Esophagus squamous epithelium (tissue), 5 donors: ENCODE data around the gene MID1. TPM values are rescaled to one million over a fixed set of nuclear protein-coding genes. Genes with fewer than 3 reads are reported as not detected.

Experiments
- DNase-seq: peaks from one replicate; lab custom pipeline; 2025; lab: John Stamatoyannopoulos, UW
- H3K27ac ChIP-seq, 4 donors: fragments of 200-600 bp; sonication (generic); one replicate each; pipeline ENCODE4 v1.5.1; 2016 to 2019; ENCODE audit warnings: mild to moderate bottlenecking in 1 of 4
- H3K27me3 ChIP-seq, 4 donors: fragments of 200-600 bp; sonication (generic); 1 replicate in 3 of 4; 2 replicates in 1 of 4; pipeline versions ENCODE4 v1.5.1 to v1.6.0; 2017 to 2021; ENCODE audit warnings: antibody characterized with exemption in 1 of 4
- H3K36me3 ChIP-seq, 3 donors: fragments of 200-600 bp; sonication (generic); one replicate each; pipeline ENCODE4 v1.5.1; 2016 to 2019
- H3K4me1 ChIP-seq, 3 donors: fragments of 200-600 bp; sonication (generic); one replicate each; pipeline ENCODE4 v1.5.1; 2017 to 2019
- H3K4me3 ChIP-seq, 4 donors: fragments of 200-600 bp; sonication (generic); 1 replicate in 3 of 4; 2 replicates in 1 of 4; pipeline ENCODE4 v1.5.1; 2016 to 2019; ENCODE audit warnings: mild to moderate bottlenecking in 2 of 4, moderate library complexity in 1 of 4
- H3K9me3 ChIP-seq, 3 donors: fragments of 200-600 bp; sonication (generic); one replicate each; pipeline ENCODE4 v1.5.1; 2016 to 2019
- POLR2A ChIP-seq, 4 donors: fragments of 450-650 bp; IDR thresholded peaks; one replicate each; pipeline ENCODE4 v1.6.1; 2017; ENCODE audit warnings: antibody characterized with exemption in 4 of 4, mild to moderate bottlenecking in 4 of 4, moderate library complexity in 3 of 4
- WGBS, 2 donors: methylation state at CpG; one replicate each; pipeline ENCODE4 v1.1.5; 2018; 5-methylcytosine and 5-hydroxymethylcytosine counted together
- intact Hi-C: fragments of 100-400 bp; cut with DNase I; formaldehyde crosslinking; loops from one replicate; pipeline ENCODE4 v1.15.0; 2022
- total RNA-seq, 4 donors: library from RNA; depleted of rRNA; stranded (reverse); fragments of >200 nt; gene quantifications; one replicate each; pipeline ENCODE4 v1.1.0, GENCODE V29; 2016
- TF ChIP-seq, protein P1 (sequence below), 6 experiments: fragments of 450-650 bp in 4 of 6; fragments of 200-600 bp in 2 of 6; sonication (generic) in 2 of 6; IDR thresholded peaks; one replicate each; pipeline ENCODE4 v1.5.1; 2016 to 2019; ENCODE audit warnings: antibody characterized with exemption in 6 of 6, mild to moderate bottlenecking in 4 of 6, moderate library complexity in 4 of 6
- donor health status: DM: yes; HTN: yes; CAD: no.

Gene MID1
- total RNA-seq, 4 donors from 2014 or later: 9.9 to 18.5 (median 14.7) TPM

DNA sequence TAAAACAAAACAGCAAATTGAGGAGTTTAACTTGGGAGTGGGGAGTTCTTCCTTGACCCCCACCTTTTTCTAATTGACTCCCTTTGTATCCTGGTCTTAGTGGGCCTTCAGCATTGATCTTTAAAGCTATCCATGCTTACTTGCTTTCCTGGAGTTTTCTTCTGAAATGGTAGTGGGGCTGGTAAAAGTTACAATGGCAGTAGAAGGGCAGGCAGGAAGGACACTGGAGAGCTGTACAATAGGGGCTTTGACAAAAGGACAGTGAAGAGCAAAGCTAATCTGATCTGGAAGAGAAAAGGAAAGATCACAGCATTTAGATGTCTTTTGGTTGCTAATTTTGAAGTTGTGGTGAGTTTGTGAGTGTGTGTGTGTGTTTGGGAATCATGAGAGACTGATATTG lies 111.5 kb downstream of the MID1 start:
- Histone ChIP-seq H3K36me3 (no peaks in the 10 kb centered on the region), H3K27me3 (no peaks in the 10 kb centered on the region), H3K9me3 (no peaks in the 10 kb centered on the region), H3K4me1 (no peaks in the 10 kb centered on the region), H3K4me3 (no peak overlapping the region), H3K27ac (no peak overlapping the region)
- TF ChIP-seq, protein P1, sequence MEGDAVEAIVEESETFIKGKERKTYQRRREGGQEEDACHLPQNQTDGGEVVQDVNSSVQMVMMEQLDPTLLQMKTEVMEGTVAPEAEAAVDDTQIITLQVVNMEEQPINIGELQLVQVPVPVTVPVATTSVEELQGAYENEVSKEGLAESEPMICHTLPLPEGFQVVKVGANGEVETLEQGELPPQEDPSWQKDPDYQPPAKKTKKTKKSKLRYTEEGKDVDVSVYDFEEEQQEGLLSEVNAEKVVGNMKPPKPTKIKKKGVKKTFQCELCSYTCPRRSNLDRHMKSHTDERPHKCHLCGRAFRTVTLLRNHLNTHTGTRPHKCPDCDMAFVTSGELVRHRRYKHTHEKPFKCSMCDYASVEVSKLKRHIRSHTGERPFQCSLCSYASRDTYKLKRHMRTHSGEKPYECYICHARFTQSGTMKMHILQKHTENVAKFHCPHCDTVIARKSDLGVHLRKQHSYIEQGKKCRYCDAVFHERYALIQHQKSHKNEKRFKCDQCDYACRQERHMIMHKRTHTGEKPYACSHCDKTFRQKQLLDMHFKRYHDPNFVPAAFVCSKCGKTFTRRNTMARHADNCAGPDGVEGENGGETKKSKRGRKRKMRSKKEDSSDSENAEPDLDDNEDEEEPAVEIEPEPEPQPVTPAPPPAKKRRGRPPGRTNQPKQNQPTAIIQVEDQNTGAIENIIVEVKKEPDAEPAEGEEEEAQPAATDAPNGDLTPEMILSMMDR (IDR thresholded peaks at IDR 0.05): no peak
- no peak for TF ChIP-seq POLR2A (IDR thresholded peaks at IDR 0.05)
- intact Hi-C loops: no loop called here
- no peak for DNase-seq

DNA sequence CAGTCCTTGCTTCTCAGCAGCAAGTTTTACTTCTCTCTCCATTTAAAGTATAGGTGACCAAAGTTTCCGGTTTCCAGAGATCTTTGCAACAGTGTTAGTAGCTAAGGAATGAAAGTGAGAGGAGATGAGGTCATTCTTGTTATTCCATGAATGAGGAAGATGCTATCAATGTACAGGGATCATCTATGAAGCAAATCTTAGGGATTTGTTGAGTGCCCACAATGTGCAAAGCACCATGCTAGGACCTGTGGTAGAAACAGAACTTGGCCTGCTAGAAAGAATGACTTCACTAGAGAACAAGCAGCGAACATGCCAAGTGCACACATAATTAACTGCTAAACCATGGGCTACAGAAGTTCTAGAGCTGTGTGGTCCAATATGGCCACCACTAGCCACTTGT lies 112.5 kb downstream of the MID1 start:
- no peak for DNase-seq
- H3K4me3 ChIP-seq: no peak overlapping the region
- intact Hi-C loops: no loop called here
- no peaks in the 10 kb centered on the region for H3K36me3 ChIP-seq
- no peaks in the 10 kb centered on the region for H3K4me1 ChIP-seq
- WGBS, 2 donors: 46 to 81% methylated on average over 2 of the region's 2 CpGs
- no peak overlapping the region for H3K27ac ChIP-seq
- H3K27me3 ChIP-seq: no peaks in the 10 kb centered on the region
- H3K9me3 ChIP-seq: no peaks in the 10 kb centered on the region
- no peak for TF ChIP-seq POLR2A (IDR thresholded peaks at IDR 0.05)
- TF ChIP-seq, protein P1 (IDR thresholded peaks at IDR 0.05): no peak

DNA sequence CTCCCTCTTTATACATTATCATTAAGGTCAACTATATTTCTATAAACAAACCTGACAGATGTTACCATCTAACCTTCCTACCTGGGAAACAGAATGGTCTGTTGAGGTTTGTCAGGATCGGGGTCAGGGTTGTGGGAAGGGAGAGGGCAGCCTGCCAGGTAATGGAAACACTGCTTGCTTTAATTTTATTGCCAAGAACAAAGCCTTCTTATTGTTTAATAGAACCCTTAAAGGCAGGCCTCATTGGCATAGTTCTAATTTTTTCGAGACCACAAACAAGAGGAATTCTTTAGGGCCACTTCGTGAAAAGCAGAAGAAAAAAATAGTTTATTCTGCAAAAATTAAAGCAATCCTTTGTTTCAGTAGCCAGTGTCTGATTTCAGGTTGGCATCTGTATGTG lies 113.2 kb downstream of the MID1 start:
- Histone ChIP-seq H3K36me3 (no peaks in the 10 kb centered on the region), H3K4me3 (no peak overlapping the region), H3K4me1 (no peaks in the 10 kb centered on the region), H3K27me3 (no peaks in the 10 kb centered on the region), H3K27ac (no peak overlapping the region), H3K9me3 (no peaks in the 10 kb centered on the region)
- TF ChIP-seq, protein P1 (IDR thresholded peaks at IDR 0.05): no peak
- no peak for TF ChIP-seq POLR2A (IDR thresholded peaks at IDR 0.05)
- no peak for DNase-seq
- WGBS, 2 donors: 22 to 34% methylated on average over 2 to 3 of the region's 3 CpGs
- intact Hi-C loops: no loop called here

DNA sequence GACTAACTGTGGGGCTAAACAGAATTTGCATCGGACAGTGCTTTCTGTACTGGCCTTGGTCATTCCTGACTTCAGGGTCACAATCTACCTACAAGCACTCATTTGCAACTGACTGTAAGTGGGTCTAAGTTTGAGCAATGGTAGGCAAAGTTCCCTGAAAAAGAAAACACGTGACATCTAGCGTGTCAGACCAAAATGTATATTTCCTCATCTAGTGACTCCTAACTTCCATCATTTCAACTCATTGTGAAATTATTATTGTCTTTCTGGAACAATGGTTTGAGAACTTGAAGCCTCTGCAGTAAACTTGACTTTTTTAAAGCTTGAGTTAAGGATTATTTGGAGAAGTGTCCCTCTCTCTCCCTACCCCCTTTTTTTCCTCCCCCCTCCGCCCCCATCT lies 113.6 kb downstream of the MID1 start:
- WGBS, 2 donors: 78 to 94% methylated on average over 3 to 4 of the region's 4 CpGs
- no peak overlapping the region for H3K27ac ChIP-seq
- TF ChIP-seq, protein P1 (IDR thresholded peaks at IDR 0.05): no peak
- no peak for TF ChIP-seq POLR2A (IDR thresholded peaks at IDR 0.05)
- H3K36me3 ChIP-seq: no peaks in the 10 kb centered on the region
- no peak overlapping the region for H3K4me3 ChIP-seq
- H3K9me3 ChIP-seq: no peaks in the 10 kb centered on the region
- DNase-seq: no peak
- H3K27me3 ChIP-seq: no peaks in the 10 kb centered on the region
- intact Hi-C loops: no loop called here
- no peaks in the 10 kb centered on the region for H3K4me1 ChIP-seq

DNA sequence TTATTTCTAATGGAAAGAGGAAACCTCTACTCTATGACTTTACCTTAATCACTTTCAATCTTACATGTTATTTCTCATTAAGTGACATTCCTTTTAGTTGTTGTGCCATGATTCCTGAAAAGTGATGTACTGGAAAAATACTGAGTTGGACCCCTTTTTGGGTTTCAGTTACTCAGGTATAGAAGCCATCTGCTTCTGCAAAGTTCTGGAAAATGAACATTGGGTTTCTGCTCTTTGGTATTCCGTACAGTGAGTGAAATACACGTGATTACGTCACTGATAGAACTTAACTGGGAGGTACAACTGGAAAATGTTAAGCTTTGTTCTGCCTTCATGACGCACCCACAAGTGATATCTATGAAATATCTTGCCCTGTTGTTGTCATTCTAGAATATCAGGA lies 114.7 kb downstream of the MID1 start:
- Histone ChIP-seq H3K9me3 (no peaks in the 10 kb centered on the region), H3K4me1 (no peaks in the 10 kb centered on the region), H3K4me3 (no peak overlapping the region), H3K27ac (no peak overlapping the region), H3K36me3 (no peaks in the 10 kb centered on the region), H3K27me3 (no peaks in the 10 kb centered on the region)
- DNase-seq: no peak
- intact Hi-C loops: no loop called here
- WGBS, 2 donors: 72 to 79% methylated on average over 4 of the region's 4 CpGs
- TF ChIP-seq, protein P1 (IDR thresholded peaks at IDR 0.05): no peak
- no peak for TF ChIP-seq POLR2A (IDR thresholded peaks at IDR 0.05)
